ENCODE results near the gene CD2BP2.
A peak's percentile ranks its signal among the peaks of the same experiment; 100 is the strongest.

CD2BP2 gene

DNA sequence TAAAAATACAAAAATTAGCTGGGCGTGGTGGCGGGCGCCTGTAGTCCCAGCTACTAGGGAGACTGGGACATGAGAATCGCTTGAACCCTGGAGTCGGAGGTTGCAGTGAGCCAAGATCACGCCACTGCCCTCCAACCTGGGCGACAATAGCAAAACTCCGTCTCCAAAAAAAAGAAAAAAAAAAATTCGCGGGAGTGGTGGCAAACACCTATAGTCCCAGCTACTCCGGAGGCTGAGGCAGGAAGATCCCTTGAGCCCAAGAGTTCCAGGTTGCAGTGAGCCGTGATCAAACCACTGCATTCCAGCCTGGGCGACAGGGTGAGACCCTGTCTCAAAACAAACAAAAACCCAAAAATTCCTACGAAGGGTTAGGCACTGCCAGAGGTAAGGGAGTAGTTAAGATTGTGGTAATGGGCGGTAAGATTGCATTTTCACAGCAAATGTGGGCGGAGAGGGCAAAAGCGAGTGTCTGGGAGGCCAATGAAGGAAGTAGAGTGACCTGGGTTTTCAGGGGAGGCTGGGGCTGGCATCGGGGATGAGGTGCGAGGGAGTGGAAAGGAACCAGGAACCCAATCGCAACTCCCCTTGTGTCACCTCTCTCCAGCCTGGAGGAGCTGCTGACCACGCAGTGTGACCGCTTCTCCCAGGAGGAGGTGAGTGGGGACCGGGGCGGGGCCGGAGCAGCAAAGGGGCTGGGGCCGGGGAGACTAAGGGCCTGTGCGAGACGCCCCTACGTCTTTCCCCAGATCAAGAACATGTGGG lies 22.1 kb upstream of the CD2BP2 start:
- peak overlapping the region; percentile 94 to 99 for H3K9ac ChIP-seq (ENCODE audit: low read length in 2 of 2)
- peaks cover 0 to 3% of the 10 kb centered on the region in 2 donors for H3K36me3 ChIP-seq (ENCODE audit: control insufficient read depth in 2 of 2, insufficient read depth in 2 of 2, low read length in 2 of 2)
- H3K4me1 ChIP-seq (ENCODE audit: control insufficient read depth, insufficient read depth, low read length) = peaks cover 17% of the 10 kb centered on the region
- H3K27me3 ChIP-seq (ENCODE audit: control insufficient read depth in 1 of 2, insufficient read depth in 2 of 2, low read length in 2 of 2) = no peaks in the 10 kb centered on the region
- H3K4me3 ChIP-seq (ENCODE audit: low read length in 2 of 2) = peak overlapping the region; percentile 31 to 93
- peak overlapping the region; percentile 100 for H3K27ac ChIP-seq (ENCODE audit: low read length)
- H3K9me3 ChIP-seq (ENCODE audit: control insufficient read depth in 2 of 2, low read length in 2 of 2) = no peaks in the 10 kb centered on the region

DNA sequence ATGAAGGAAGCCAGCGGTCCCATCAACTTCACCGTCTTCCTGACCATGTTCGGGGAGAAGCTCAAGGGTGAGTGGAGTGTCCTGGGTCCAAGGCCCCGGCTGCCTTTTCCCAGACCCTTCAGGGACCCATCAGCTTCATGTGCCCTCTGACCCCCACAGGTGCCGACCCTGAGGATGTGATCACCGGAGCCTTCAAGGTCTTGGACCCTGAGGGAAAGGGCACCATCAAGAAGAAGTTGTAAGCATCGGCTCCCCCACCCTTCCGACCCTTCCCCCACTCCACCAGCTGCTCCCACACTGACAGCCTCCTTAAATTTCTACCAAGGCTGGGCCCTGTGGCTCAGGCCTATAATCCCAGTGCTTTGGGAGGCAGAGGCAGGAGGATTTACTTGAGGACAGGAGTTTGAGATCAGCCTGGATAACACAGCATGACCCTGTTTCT lies 21.4 kb upstream of the CD2BP2 start:
- Histone ChIP-seq H3K4me1 (ENCODE audit: control insufficient read depth, insufficient read depth, low read length) (peaks cover 18% of the 10 kb centered on the region), H3K36me3 (ENCODE audit: control insufficient read depth in 2 of 2, insufficient read depth in 2 of 2, low read length in 2 of 2) (peaks cover 0 to 2% of the 10 kb centered on the region in 2 donors), H3K9ac (ENCODE audit: low read length in 2 of 2) (no peak overlapping the region), H3K27me3 (ENCODE audit: control insufficient read depth in 1 of 2, insufficient read depth in 2 of 2, low read length in 2 of 2) (no peaks in the 10 kb centered on the region), H3K4me3 (ENCODE audit: low read length in 2 of 2) (no peak overlapping the region), H3K9me3 (ENCODE audit: control insufficient read depth in 2 of 2, low read length in 2 of 2) (no peaks in the 10 kb centered on the region), H3K27ac (ENCODE audit: low read length) (peak overlapping the region; percentile 100)

DNA sequence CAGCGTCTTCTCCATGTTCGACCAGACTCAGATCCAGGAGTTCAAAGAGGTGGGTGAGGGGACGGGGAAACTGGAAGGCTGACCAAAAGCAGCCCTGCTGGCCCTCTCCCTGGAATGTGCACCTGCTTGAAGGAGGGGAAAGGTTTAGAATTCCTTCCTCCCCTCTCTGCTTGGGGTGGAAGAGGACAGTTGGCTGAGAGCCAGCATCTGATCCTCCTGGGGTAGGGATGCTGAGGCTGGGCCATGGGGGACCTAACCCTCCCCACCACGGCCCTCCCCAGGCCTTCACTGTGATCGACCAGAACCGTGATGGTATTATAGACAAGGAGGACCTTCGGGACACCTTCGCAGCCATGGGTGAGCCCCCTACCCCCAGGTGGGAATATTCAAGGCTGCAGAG lies 20.8 kb upstream of the CD2BP2 start:
- Histone ChIP-seq H3K9me3 (ENCODE audit: control insufficient read depth in 2 of 2, low read length in 2 of 2) (no peaks in the 10 kb centered on the region), H3K4me1 (ENCODE audit: control insufficient read depth, insufficient read depth, low read length) (peaks cover 22% of the 10 kb centered on the region), H3K27ac (ENCODE audit: low read length) (no peak overlapping the region), H3K36me3 (ENCODE audit: control insufficient read depth in 2 of 2, insufficient read depth in 2 of 2, low read length in 2 of 2) (no peaks in the 10 kb centered on the region), H3K27me3 (ENCODE audit: control insufficient read depth in 1 of 2, insufficient read depth in 2 of 2, low read length in 2 of 2) (no peaks in the 10 kb centered on the region), H3K9ac (ENCODE audit: low read length in 2 of 2) (no peak overlapping the region), H3K4me3 (ENCODE audit: low read length in 2 of 2) (no peak overlapping the region)

DNA sequence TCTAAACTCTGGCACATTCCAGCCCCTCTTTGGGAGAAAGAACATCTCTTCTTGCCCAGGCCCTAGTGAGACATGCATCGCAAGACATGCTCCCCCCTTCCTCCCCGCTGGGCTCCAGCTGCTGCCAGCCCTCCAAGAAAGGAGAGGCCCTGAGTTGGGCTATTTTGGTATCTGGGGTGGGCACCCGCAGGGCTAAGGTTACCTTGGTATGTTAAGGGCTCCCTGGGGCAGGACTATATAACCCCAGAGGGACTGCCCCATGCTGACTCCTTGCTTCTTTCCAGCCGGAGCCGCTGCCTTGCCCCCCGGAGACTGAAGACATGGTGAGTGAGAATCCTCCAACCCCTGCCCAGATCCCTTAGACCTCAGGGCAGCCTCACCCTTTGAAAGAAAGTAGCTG lies 19.4 kb upstream of the CD2BP2 start, which contains the start of gene MYL11:
Gene MYL11 (plus strand): TSS at position 265 of the 400 bp plus-strand sequence. CDS start 56 bp downstream, at position 321.
- no peak within 1 kb of the TSS for H3K9ac ChIP-seq (ENCODE audit: low read length in 2 of 2)
- H3K27ac ChIP-seq (ENCODE audit: low read length) = no peak within 1 kb of the TSS
- H3K9me3 ChIP-seq (ENCODE audit: control insufficient read depth in 2 of 2, low read length in 2 of 2) = no peaks in the 10 kb centered on the region
- peaks cover 22% of the 10 kb centered on the region for H3K4me1 ChIP-seq (ENCODE audit: control insufficient read depth, insufficient read depth, low read length)
- H3K36me3 ChIP-seq (ENCODE audit: control insufficient read depth in 2 of 2, insufficient read depth in 2 of 2, low read length in 2 of 2) = no peaks in the 10 kb centered on the region
- no peak within 1 kb of the TSS for H3K4me3 ChIP-seq (ENCODE audit: low read length in 2 of 2)
- H3K27me3 ChIP-seq (ENCODE audit: control insufficient read depth in 1 of 2, insufficient read depth in 2 of 2, low read length in 2 of 2) = no peaks in the 10 kb centered on the region

DNA sequence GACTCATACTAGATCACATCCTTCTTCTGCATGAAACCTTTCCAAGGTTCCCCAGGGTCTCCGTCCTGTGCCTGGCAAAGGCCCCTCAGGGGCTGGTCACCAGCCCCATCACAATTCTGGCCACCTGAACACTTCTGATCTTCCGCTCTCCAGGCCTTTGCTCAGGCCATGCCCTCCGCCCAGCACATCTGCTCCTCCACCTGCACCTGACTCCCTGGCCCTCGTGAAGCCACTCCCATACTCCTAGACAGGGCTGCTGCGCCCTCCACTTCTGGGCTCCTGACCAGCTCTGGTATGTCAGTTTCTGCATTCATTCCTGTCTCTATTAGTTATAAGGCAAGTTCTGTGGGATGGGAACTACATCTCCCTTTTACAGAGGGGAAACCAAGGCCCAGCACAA lies 17.6 kb upstream of the CD2BP2 start:
- Histone ChIP-seq H3K9me3 (ENCODE audit: control insufficient read depth in 2 of 2, low read length in 2 of 2) (no peaks in the 10 kb centered on the region), H3K4me1 (ENCODE audit: control insufficient read depth, insufficient read depth, low read length) (peaks cover 33% of the 10 kb centered on the region), H3K36me3 (ENCODE audit: control insufficient read depth in 2 of 2, insufficient read depth in 2 of 2, low read length in 2 of 2) (no peaks in the 10 kb centered on the region), H3K9ac (ENCODE audit: low read length in 2 of 2) (no peak overlapping the region), H3K4me3 (ENCODE audit: low read length in 2 of 2) (no peak overlapping the region), H3K27me3 (ENCODE audit: control insufficient read depth in 1 of 2, insufficient read depth in 2 of 2, low read length in 2 of 2) (no peaks in the 10 kb centered on the region), H3K27ac (ENCODE audit: low read length) (no peak overlapping the region)

DNA sequence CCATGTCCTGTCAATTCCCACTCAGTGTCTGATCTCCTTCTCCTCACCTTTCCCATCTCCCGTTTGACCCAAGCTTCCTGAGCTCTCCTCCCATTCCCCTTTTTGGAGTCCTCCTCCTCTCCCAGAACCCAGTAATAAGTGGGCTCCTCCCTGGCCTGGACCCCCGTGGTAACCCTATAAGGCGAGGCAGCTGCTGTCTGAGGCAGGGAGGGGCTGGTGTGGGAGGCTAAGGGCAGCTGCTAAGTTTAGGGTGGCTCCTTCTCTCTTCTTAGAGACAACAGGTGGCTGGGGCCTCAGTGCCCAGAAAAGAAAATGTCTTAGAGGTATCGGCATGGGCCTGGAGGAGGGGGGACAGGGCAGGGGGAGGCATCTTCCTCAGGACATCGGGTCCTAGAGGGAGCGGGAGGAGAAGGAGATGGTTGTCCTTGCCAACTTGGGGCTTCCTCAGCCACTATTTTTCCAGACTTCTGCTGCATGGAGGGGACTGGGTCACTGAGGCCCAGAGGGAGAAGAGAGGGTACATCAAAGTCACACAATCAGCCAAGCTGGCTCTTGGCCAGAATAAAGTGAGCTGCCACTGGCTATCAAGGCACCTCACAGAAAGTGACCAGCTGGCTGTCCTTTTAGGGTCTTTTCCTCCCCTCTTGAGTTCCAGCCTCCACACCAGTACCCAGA lies 17.1 kb upstream of the CD2BP2 start:
- Histone ChIP-seq H3K4me3 (ENCODE audit: low read length in 2 of 2) (no peak overlapping the region), H3K9ac (ENCODE audit: low read length in 2 of 2) (no peak overlapping the region), H3K4me1 (ENCODE audit: control insufficient read depth, insufficient read depth, low read length) (peaks cover 34% of the 10 kb centered on the region)

DNA sequence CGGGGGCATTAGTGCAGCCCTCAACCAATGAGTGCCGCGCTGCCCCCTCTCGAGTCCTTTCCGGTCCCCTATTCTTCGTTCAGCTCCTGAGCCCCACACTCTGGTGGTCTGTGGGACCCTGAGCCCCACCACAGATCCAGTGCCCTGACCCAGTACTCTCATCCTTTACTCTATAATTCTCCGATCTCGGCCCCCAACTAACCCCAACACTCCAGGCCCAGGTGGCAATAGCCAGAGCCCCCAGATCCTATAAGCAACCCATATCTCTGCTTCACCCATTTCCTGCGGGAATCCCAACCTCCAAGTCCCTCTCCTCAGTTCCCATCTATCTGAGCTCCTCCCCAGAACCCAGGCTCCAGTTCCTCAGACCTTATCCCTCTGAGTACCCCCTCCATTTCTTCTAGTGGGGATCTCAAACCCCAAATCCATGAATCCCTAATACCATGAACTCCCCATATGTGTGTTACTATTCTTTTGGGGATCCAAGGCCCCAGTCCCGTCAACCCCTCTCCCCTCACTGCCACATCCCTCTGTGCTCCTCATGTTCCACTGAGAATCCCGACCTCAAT lies 16.2 kb upstream of the CD2BP2 start:
- Histone ChIP-seq H3K9ac (ENCODE audit: low read length in 2 of 2) (peak overlapping the region; percentile 84 to 86), H3K4me1 (ENCODE audit: control insufficient read depth, insufficient read depth, low read length) (peaks cover 33% of the 10 kb centered on the region)

More for the DNA sequence above, 17.1 kb upstream of the CD2BP2 start:
- Histone ChIP-seq H3K36me3 (ENCODE audit: control insufficient read depth in 2 of 2, insufficient read depth in 2 of 2, low read length in 2 of 2) (no peaks in the 10 kb centered on the region), H3K27ac (ENCODE audit: low read length) (peak overlapping the region; percentile 93), H3K9me3 (ENCODE audit: control insufficient read depth in 2 of 2, low read length in 2 of 2) (no peaks in the 10 kb centered on the region), H3K27me3 (ENCODE audit: control insufficient read depth in 1 of 2, insufficient read depth in 2 of 2, low read length in 2 of 2) (no peaks in the 10 kb centered on the region)

DNA sequence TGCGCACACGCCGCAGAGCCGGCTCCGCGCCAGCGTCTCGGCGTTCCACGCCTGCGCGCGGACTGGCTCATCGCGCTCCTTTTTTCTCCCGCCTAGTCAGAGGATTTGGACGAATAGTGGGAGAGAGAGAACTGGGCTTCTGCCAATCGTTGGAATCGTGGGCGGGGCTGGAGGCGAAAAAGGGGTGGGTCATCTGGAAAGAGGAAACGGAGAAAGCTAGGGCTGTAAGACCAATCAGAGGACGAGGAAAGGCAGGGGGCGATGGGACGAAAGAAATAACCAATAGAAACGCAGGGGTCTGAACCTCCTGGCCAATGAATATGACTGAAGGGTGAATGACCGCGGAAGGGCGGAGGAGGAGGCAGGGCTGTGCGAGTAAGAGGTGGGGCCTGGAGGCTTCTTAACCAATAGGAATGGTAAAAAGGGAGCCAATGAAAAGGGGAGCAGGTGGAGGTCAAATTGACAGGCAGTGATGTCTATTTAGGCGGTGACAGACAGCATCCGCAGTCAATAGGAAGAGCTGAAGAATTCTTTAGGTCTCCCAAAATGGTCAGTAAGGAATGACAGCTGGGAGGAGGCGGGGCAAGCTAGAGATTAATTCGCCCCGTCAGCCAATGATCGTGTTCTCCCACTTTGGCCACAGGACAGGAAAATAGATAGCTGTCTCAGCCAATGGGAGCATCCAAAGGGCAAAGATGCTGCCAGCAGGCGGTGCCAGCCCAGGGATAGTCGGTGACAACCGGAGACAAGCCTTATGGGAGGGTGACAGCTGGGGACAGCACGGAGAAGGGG lies 15.5 kb upstream of the CD2BP2 start, which contains the start of gene TBC1D10B:
Gene TBC1D10B (minus strand): TSS at position 39 of the 792 bp plus-strand sequence. CDS start 311 bp downstream, outside the sequence.
- H3K4me1 ChIP-seq (ENCODE audit: control insufficient read depth, insufficient read depth, low read length) = peaks cover 33% of the 10 kb centered on the region

More for the DNA sequence above, 16.2 kb upstream of the CD2BP2 start:
- H3K9me3 ChIP-seq (ENCODE audit: control insufficient read depth in 2 of 2, low read length in 2 of 2) = no peaks in the 10 kb centered on the region
- no peaks in the 10 kb centered on the region for H3K27me3 ChIP-seq (ENCODE audit: control insufficient read depth in 1 of 2, insufficient read depth in 2 of 2, low read length in 2 of 2)
- H3K4me3 ChIP-seq (ENCODE audit: low read length in 2 of 2) = peak overlapping the region; percentile 80 to 88
- H3K36me3 ChIP-seq (ENCODE audit: control insufficient read depth in 2 of 2, insufficient read depth in 2 of 2, low read length in 2 of 2) = no peaks in the 10 kb centered on the region
- H3K27ac ChIP-seq (ENCODE audit: low read length) = peak overlapping the region; percentile 93

DNA sequence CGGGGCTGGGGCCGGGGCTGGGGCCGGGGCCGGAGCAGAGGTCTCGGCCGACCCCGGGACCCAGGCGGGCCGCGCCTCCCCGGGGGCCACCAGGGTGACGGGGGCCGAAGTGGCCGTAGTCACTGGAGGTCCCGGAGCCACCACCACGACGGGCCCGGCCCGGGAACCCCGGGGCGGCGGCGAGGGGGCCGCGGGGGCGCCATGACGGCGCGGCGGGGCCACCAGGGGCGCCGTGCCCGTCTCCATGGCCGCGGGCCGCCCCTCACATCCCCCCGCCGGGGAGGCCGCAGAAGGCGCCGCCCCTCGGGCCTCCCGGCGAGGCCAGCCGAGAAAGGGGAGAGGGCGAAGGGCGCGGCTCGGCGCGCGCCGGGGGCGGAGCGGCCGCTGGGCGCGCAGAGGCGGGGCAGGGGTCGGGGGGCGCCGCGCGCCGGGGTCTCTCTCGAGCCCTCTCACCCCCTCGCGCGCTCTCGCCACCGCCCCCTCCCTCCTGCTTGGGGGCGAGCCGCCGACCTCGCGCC lies 14.9 kb upstream of the CD2BP2 start:
- peaks cover 33% of the 10 kb centered on the region for H3K4me1 ChIP-seq (ENCODE audit: control insufficient read depth, insufficient read depth, low read length)
- H3K9ac ChIP-seq (ENCODE audit: low read length in 2 of 2) = peak overlapping the region in 1 of 2 donors; percentile 81
- peaks cover 4 to 9% of the 10 kb centered on the region in 2 donors for H3K36me3 ChIP-seq (ENCODE audit: control insufficient read depth in 2 of 2, insufficient read depth in 2 of 2, low read length in 2 of 2)
- H3K9me3 ChIP-seq (ENCODE audit: control insufficient read depth in 2 of 2, low read length in 2 of 2) = no peaks in the 10 kb centered on the region
- peak overlapping the region; percentile 75 to 90 for H3K4me3 ChIP-seq (ENCODE audit: low read length in 2 of 2)
- no peaks in the 10 kb centered on the region for H3K27me3 ChIP-seq (ENCODE audit: control insufficient read depth in 1 of 2, insufficient read depth in 2 of 2, low read length in 2 of 2)
- H3K27ac ChIP-seq (ENCODE audit: low read length) = peak overlapping the region; percentile 37

More for the DNA sequence above, 15.5 kb upstream of the CD2BP2 start, which contains the start of gene TBC1D10B:
- Histone ChIP-seq H3K36me3 (ENCODE audit: control insufficient read depth in 2 of 2, insufficient read depth in 2 of 2, low read length in 2 of 2) (peaks cover 0 to 2% of the 10 kb centered on the region in 2 donors), H3K9ac (ENCODE audit: low read length in 2 of 2) (peak within 1 kb of the TSS; percentile 84 to 86), H3K27ac (ENCODE audit: low read length) (peak within 1 kb of the TSS; percentile 93), H3K27me3 (ENCODE audit: control insufficient read depth in 1 of 2, insufficient read depth in 2 of 2, low read length in 2 of 2) (no peaks in the 10 kb centered on the region), H3K9me3 (ENCODE audit: control insufficient read depth in 2 of 2, low read length in 2 of 2) (no peaks in the 10 kb centered on the region), H3K4me3 (ENCODE audit: low read length in 2 of 2) (peak within 1 kb of the TSS; percentile 88 to 90)

Measured in stomach smooth muscle (tissue), 2 donors.